Body of pancreas (tissue), 4 donors: Measurements from ENCODE around the gene RGS18.

Source experiments
- POLR2A ChIP-seq, 3 donors: fragments of 450-650 bp; IDR thresholded peaks; one replicate each; pipeline ENCODE4 v1.6.1; 2016; ENCODE audit warnings: antibody characterized with exemption in 3 of 3, mild to moderate bottlenecking in 2 of 3
- TF ChIP-seq, protein P1 (sequence below), 7 experiments: fragments of 450-650 bp in 4 of 7; fragments of 200-600 bp in 3 of 7; sonication (generic) in 3 of 7; IDR thresholded peaks; one replicate each; pipeline ENCODE4 v1.5.1; 2016 to 2019; ENCODE audit warnings: antibody characterized with exemption in 7 of 7

DNA sequence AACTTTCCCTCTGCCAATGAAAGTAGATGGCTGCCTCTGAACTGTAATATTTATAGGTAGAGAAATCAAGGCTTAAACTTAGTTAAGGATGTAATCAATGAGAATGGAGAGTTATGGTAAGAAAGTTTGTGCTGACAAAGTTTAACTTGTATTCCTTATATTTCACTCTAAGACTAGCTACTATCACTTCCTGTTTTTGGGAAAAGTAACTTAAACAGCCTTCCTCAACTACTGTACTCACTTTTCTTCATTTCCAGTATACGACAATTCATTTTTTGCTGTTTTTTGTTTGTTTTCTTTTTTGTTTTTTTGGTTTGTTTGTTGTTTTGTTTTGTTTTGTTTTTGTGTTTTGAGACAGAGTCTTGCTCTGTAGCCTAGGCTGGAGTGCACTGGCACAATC is 3.7 kb downstream of the RGS18 start:
- TF ChIP-seq, protein P1, sequence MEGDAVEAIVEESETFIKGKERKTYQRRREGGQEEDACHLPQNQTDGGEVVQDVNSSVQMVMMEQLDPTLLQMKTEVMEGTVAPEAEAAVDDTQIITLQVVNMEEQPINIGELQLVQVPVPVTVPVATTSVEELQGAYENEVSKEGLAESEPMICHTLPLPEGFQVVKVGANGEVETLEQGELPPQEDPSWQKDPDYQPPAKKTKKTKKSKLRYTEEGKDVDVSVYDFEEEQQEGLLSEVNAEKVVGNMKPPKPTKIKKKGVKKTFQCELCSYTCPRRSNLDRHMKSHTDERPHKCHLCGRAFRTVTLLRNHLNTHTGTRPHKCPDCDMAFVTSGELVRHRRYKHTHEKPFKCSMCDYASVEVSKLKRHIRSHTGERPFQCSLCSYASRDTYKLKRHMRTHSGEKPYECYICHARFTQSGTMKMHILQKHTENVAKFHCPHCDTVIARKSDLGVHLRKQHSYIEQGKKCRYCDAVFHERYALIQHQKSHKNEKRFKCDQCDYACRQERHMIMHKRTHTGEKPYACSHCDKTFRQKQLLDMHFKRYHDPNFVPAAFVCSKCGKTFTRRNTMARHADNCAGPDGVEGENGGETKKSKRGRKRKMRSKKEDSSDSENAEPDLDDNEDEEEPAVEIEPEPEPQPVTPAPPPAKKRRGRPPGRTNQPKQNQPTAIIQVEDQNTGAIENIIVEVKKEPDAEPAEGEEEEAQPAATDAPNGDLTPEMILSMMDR (IDR thresholded peaks at IDR 0.05) = no peak
- no peak for TF ChIP-seq POLR2A (IDR thresholded peaks at IDR 0.05)
